Stomach smooth muscle (tissue), 2 donors: ENCODE measurements around the gene RBMS3.
A peak's percentile ranks its signal among the peaks of the same experiment; 100 is the strongest.

ENCODE experiments used
- H3K27ac ChIP-seq: one replicate; pipeline ENCODE4 v1.7.0; 2013; ENCODE audit warnings: mild to moderate bottlenecking, low read length, inconsistent platforms
- H3K27me3 ChIP-seq, 2 donors: one replicate each; pipeline ENCODE4 v1.7.0; 2013; ENCODE audit warnings: low read length in 2 of 2; ENCODE audit not compliant: insufficient read depth in 2 of 2, control insufficient read depth in 1 of 2
- H3K36me3 ChIP-seq, 2 donors: one replicate each; pipeline ENCODE4 v1.7.0; 2013; ENCODE audit warnings: low read length in 2 of 2; ENCODE audit not compliant: control insufficient read depth in 2 of 2, insufficient read depth in 2 of 2
- H3K4me1 ChIP-seq: one replicate; pipeline ENCODE4 v1.7.0; 2013; ENCODE audit warnings: low read length; ENCODE audit not compliant: control insufficient read depth, insufficient read depth
- H3K4me3 ChIP-seq, 2 donors: one replicate each; pipeline ENCODE4 v1.7.0; 2013; ENCODE audit warnings: low read length in 2 of 2
- H3K9ac ChIP-seq, 2 donors: one replicate each; pipeline ENCODE4 v1.7.0; 2013; ENCODE audit warnings: low read length in 2 of 2, mild to moderate bottlenecking in 1 of 2
- H3K9me3 ChIP-seq, 2 donors: one replicate each; pipeline ENCODE4 v1.7.0; 2013; ENCODE audit warnings: low read length in 2 of 2; ENCODE audit not compliant: control insufficient read depth in 2 of 2
- donor health status: healthy.
- donor health status: Pancreatic carcinoma.

RBMS3 gene

GRCh38 chr3:29410660-29411405 lies 130.0 kb downstream of the RBMS3 start:
- Histone ChIP-seq H3K36me3 (no peaks in the 10 kb centered on the region), H3K4me3 (no peak overlapping the region), H3K4me1 (peaks cover 4% of the 10 kb centered on the region), H3K9me3 (no peaks in the 10 kb centered on the region), H3K27ac (no peak overlapping the region), H3K27me3 (no peaks in the 10 kb centered on the region), H3K9ac (no peak overlapping the region)

GRCh38 chr3:29412110-29412509 lies 131.2 kb downstream of the RBMS3 start:
- Histone ChIP-seq H3K9ac (no peak overlapping the region), H3K27ac (no peak overlapping the region), H3K9me3 (no peaks in the 10 kb centered on the region), H3K4me3 (no peak overlapping the region), H3K4me1 (no peaks in the 10 kb centered on the region), H3K36me3 (no peaks in the 10 kb centered on the region), H3K27me3 (no peaks in the 10 kb centered on the region)

- no peaks in the 10 kb centered on the region for H3K4me1 ChIP-seq
- no peak overlapping the region for H3K4me3 ChIP-seq
- H3K27me3 ChIP-seq: no peaks in the 10 kb centered on the region
- H3K27ac ChIP-seq: no peak overlapping the region
- no peaks in the 10 kb centered on the region for H3K9me3 ChIP-seq
- H3K9ac ChIP-seq: no peak overlapping the region
- H3K36me3 ChIP-seq: no peaks in the 10 kb centered on the region
Measured at GRCh38 chr3:29414468-29415224, 133.8 kb downstream of the RBMS3 start.

GRCh38 chr3:29415482-29416223 lies 134.8 kb downstream of the RBMS3 start:
- H3K4me1 ChIP-seq: no peaks in the 10 kb centered on the region
- H3K27ac ChIP-seq: no peak overlapping the region
- H3K9me3 ChIP-seq: no peaks in the 10 kb centered on the region
- no peaks in the 10 kb centered on the region for H3K36me3 ChIP-seq
- no peak overlapping the region for H3K4me3 ChIP-seq
- H3K9ac ChIP-seq: no peak overlapping the region
- H3K27me3 ChIP-seq: no peaks in the 10 kb centered on the region

- no peaks in the 10 kb centered on the region for H3K36me3 ChIP-seq
- H3K9ac ChIP-seq: no peak overlapping the region
- no peaks in the 10 kb centered on the region for H3K4me1 ChIP-seq
- H3K4me3 ChIP-seq: no peak overlapping the region
- H3K9me3 ChIP-seq: no peaks in the 10 kb centered on the region
- H3K27ac ChIP-seq: no peak overlapping the region
- H3K27me3 ChIP-seq: no peaks in the 10 kb centered on the region
Measured at GRCh38 chr3:29416514-29416913, 135.6 kb downstream of the RBMS3 start.

GRCh38 chr3:29420106-29420505 lies 139.2 kb downstream of the RBMS3 start:
- H3K27ac ChIP-seq: no peak overlapping the region
- H3K9ac ChIP-seq: no peak overlapping the region
- H3K4me1 ChIP-seq: no peaks in the 10 kb centered on the region
- no peak overlapping the region for H3K4me3 ChIP-seq
- no peaks in the 10 kb centered on the region for H3K9me3 ChIP-seq
- H3K36me3 ChIP-seq: no peaks in the 10 kb centered on the region
- no peaks in the 10 kb centered on the region for H3K27me3 ChIP-seq

GRCh38 chr3:29426302-29427226 lies 145.7 kb downstream of the RBMS3 start:
- peaks cover 21% of the 10 kb centered on the region for H3K4me1 ChIP-seq
- peak overlapping the region; percentile 26 for H3K27ac ChIP-seq

GRCh38 chr3:29427266-29428103 lies 146.6 kb downstream of the RBMS3 start:
- Histone ChIP-seq H3K27ac (peak overlapping the region; percentile 26), H3K36me3 (no peaks in the 10 kb centered on the region), H3K9me3 (no peaks in the 10 kb centered on the region), H3K9ac (no peak overlapping the region), H3K4me1 (peaks cover 21% of the 10 kb centered on the region), H3K27me3 (no peaks in the 10 kb centered on the region), H3K4me3 (no peak overlapping the region)

More at GRCh38 chr3:29426302-29427226, 145.7 kb downstream of the RBMS3 start:
- Histone ChIP-seq H3K36me3 (no peaks in the 10 kb centered on the region), H3K9ac (no peak overlapping the region), H3K9me3 (no peaks in the 10 kb centered on the region), H3K4me3 (no peak overlapping the region), H3K27me3 (no peaks in the 10 kb centered on the region)

GRCh38 chr3:29429055-29429679 lies 148.3 kb downstream of the RBMS3 start:
- H3K9ac ChIP-seq: no peak overlapping the region
- no peak overlapping the region for H3K4me3 ChIP-seq
- no peaks in the 10 kb centered on the region for H3K36me3 ChIP-seq
- no peaks in the 10 kb centered on the region for H3K27me3 ChIP-seq
- no peaks in the 10 kb centered on the region for H3K9me3 ChIP-seq
- H3K27ac ChIP-seq: no peak overlapping the region
- H3K4me1 ChIP-seq: peaks cover 21% of the 10 kb centered on the region
